Head of caudate nucleus (tissue), 42 donors: Measurements from ENCODE around the gene GLG1.
"Not testable (repeated sequence)": the region's sequence is repeated elsewhere in the genome, so short reads cannot be mapped to it uniquely, and the experiment has no call there.

Source experiments
- DNase-seq, 42 donors: peaks; one replicate each; pipeline versions ENCODE4 v3.0.0 to v3.0.0-alpha.2; 2020 to 2021; ENCODE audit warnings: mixed read lengths in 7 of 42
- intact Hi-C: fragments of 100-400 bp; cut with DNase I; formaldehyde crosslinking; loops from one replicate; pipeline ENCODE4 v1.15.0; 2022

Gene GLG1

GRCh38 chr16:74428493-74428892, 178.4 kb downstream of the GLG1 start:
- DNase-seq, intact Hi-C loops: not testable (repeated sequence)

GRCh38 chr16:74425751-74426150, 181.2 kb downstream of the GLG1 start:
- intact Hi-C loops, DNase-seq: not testable (repeated sequence)

- DNase-seq, intact Hi-C loops: not testable (repeated sequence)
Observed at GRCh38 chr16:74423721-74424120, 183.2 kb downstream of the GLG1 start.

- intact Hi-C loops, DNase-seq: not testable (repeated sequence)
Observed at GRCh38 chr16:74422086-74422485, 184.8 kb downstream of the GLG1 start.

- intact Hi-C loops, DNase-seq: not testable (repeated sequence)
Observed at GRCh38 chr16:74421482-74421785, 185.5 kb downstream of the GLG1 start.

GRCh38 chr16:74420612-74421481, 186.1 kb downstream of the GLG1 start, which contains the start of gene CLEC18B:
CLEC18B (minus strand) TSS chr16:74421478; CDS start chr16:74421270, 208 bp downstream.
- peak in 13 of 42 donors; percentile 9 to 70 (median 42) for DNase-seq
- intact Hi-C loops, result not testable (repeated sequence)

- DNase-seq, intact Hi-C loops: not testable (repeated sequence)
Observed at GRCh38 chr16:74419811-74420210, 187.1 kb downstream of the GLG1 start.

GRCh38 chr16:74417897-74418296, 189.0 kb downstream of the GLG1 start:
- intact Hi-C loops, DNase-seq: not testable (repeated sequence)

GRCh38 chr16:74413920-74414319, 193.0 kb downstream of the GLG1 start:
- intact Hi-C loops, result not testable (repeated sequence)
- DNase-seq, result peak in 1 of 42 donors; percentile 0

- intact Hi-C loops, result not testable (repeated sequence)
- DNase-seq, result peak in 1 of 42 donors; percentile 1
Observed at GRCh38 chr16:74413485-74413884, 193.4 kb downstream of the GLG1 start.

- DNase-seq, result peak in 1 of 42 donors; percentile 0
- intact Hi-C loops, result not testable (repeated sequence)
Observed at GRCh38 chr16:74412775-74413390, 194.0 kb downstream of the GLG1 start.

GRCh38 chr16:74412138-74412774, 194.7 kb downstream of the GLG1 start:
- intact Hi-C loops, result not testable (repeated sequence)
- DNase-seq, result peak in 1 of 42 donors; percentile 16

- intact Hi-C loops, result not testable (repeated sequence)
- peak in 2 of 42 donors; percentile 1 to 34 for DNase-seq
Observed at GRCh38 chr16:74410981-74411380, 195.9 kb downstream of the GLG1 start.

- peak in 1 of 42 donors; percentile 1 for DNase-seq
- intact Hi-C loops, result not testable (repeated sequence)
Observed at GRCh38 chr16:74410057-74410957, 196.6 kb downstream of the GLG1 start.

GRCh38 chr16:74409185-74409981, 197.5 kb downstream of the GLG1 start:
- peak in 2 of 42 donors; percentile 1 to 39 for DNase-seq
- intact Hi-C loops, result not testable (repeated sequence)

GRCh38 chr16:74407362-74407705, 199.6 kb downstream of the GLG1 start:
- peak in 2 of 42 donors; percentile 17 to 24 for DNase-seq
- intact Hi-C loops, result not testable (repeated sequence)

GRCh38 chr16:74406600-74407361, 200.1 kb downstream of the GLG1 start:
- peak in 4 of 42 donors; percentile 13 to 33 (median 30) for DNase-seq
- intact Hi-C loops, result not testable (repeated sequence)
